DOHH2 (cell line): ENCODE measurements around the gene GMDS.

Experiments
- H3F3A ChIP-seq: fragments of 200-600 bp; sonication (generic), shearing (Covaris generic); 2 replicates; pipeline ENCODE4 v1.6.0; 2016; ENCODE audit warnings: antibody characterized with exemption, mild to moderate bottlenecking; ENCODE audit not compliant: control insufficient read depth, insufficient read depth
- H3K27ac ChIP-seq: fragments of 200-600 bp; sonication (generic); 2 replicates; pipeline ENCODE4 v1.5.1; 2014; ENCODE audit warnings: low read depth, mild to moderate bottlenecking, low read length, moderate library complexity
- H3K27me3 ChIP-seq: fragments of 200-600 bp; sonication (generic); 2 replicates; pipeline ENCODE4 v1.6.1; 2014; ENCODE audit warnings: mild to moderate bottlenecking, low read length, mixed read lengths; ENCODE audit not compliant: control insufficient read depth
- H3K36me3 ChIP-seq: fragments of 200-600 bp; sonication (generic); 2 replicates; pipeline ENCODE4 v1.6.1; 2014; ENCODE audit warnings: mild to moderate bottlenecking, low read length, moderate library complexity, mixed read lengths; ENCODE audit not compliant: control insufficient read depth
- H3K4me1 ChIP-seq: fragments of 200-600 bp; sonication (generic); 2 replicates; pipeline ENCODE4 v1.6.1; 2014; ENCODE audit warnings: mild to moderate bottlenecking, low read length, mixed read lengths; ENCODE audit not compliant: control insufficient read depth
- H3K4me2 ChIP-seq: fragments of 200-600 bp; sonication (generic); 2 replicates; pipeline ENCODE4 v1.6.0; 2014; ENCODE audit warnings: mild to moderate bottlenecking, low read length, moderate library complexity
- H3K4me3 ChIP-seq: fragments of 200-600 bp; sonication (generic); 2 replicates; pipeline ENCODE4 v1.5.1; 2014; ENCODE audit warnings: mild to moderate bottlenecking, low read length, mixed read lengths
- H3K79me2 ChIP-seq: fragments of 200-600 bp; sonication (generic); 2 replicates; pipeline ENCODE4 v1.6.1; 2014; ENCODE audit warnings: mild to moderate bottlenecking, low read length, mixed read lengths; ENCODE audit not compliant: control insufficient read depth
- H3K9me2 ChIP-seq: fragments of 200-600 bp; sonication (generic); replicated peaks from 2 replicates; pipeline ENCODE4 v1.6.1; 2014; ENCODE audit warnings: mild to moderate bottlenecking, low read length, mixed read lengths; ENCODE audit not compliant: control insufficient read depth
- H3K9me3 ChIP-seq: fragments of 200-600 bp; sonication (generic); 2 replicates; pipeline ENCODE4 v1.6.1; 2014; ENCODE audit warnings: antibody characterized with exemption, low read length, mixed read lengths; ENCODE audit not compliant: control insufficient read depth, insufficient read depth
- H4K20me1 ChIP-seq: fragments of 200-600 bp; sonication (generic); 2 replicates; pipeline ENCODE4 v1.6.0; 2014; ENCODE audit warnings: low read depth, mild to moderate bottlenecking, antibody characterized with exemption, low read length, moderate library complexity; ENCODE audit not compliant: control insufficient read depth, insufficient read depth
- EZH2phosphoT487 ChIP-seq: fragments of 200-600 bp; sonication (generic); IDR thresholded peaks from 2 replicates; pipeline ENCODE4 v1.6.1; 2017; ENCODE audit warnings: borderline replicate concordance, mild to moderate bottlenecking, antibody characterized with exemption, low read length, moderate library complexity, mixed read lengths
- TF ChIP-seq, protein P1 (sequence below): fragments of 200-600 bp; sonication (generic); IDR thresholded peaks from one replicate; pipeline ENCODE4 v1.5.1; 2014; ENCODE audit warnings: antibody characterized with exemption, mild to moderate bottlenecking, low read depth, low read length; ENCODE audit not compliant: poor library complexity, severe bottlenecking

GMDS gene

DNA sequence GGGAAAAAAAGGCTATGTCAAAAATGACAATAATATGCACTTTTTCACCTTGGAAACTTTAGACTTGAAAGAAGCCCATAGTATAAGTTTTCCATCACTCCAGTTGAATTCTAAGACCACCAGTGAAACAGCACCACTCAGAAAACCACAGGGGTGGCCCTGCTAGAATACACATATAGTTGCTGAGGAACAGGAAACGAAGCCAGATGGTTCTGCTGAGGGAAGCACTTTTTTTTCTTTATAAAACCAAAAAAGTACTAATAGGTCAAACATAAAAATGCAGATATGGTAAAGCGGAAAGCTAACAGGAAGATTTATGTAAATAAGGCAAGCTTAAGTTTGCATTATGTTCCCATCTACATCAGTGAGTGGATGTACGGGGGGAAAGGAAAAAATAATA, 331.8 kb downstream of the GMDS start:
- H3K4me2 ChIP-seq = no peak overlapping the region
- no peak overlapping the region for H3K4me3 ChIP-seq
- H3K9me2 ChIP-seq = no peaks in the 10 kb centered on the region
- H3K9me3 ChIP-seq = no peaks in the 10 kb centered on the region
- no peaks in the 10 kb centered on the region for H4K20me1 ChIP-seq
- no peaks in the 10 kb centered on the region for H3K27me3 ChIP-seq
- TF ChIP-seq, protein P1, sequence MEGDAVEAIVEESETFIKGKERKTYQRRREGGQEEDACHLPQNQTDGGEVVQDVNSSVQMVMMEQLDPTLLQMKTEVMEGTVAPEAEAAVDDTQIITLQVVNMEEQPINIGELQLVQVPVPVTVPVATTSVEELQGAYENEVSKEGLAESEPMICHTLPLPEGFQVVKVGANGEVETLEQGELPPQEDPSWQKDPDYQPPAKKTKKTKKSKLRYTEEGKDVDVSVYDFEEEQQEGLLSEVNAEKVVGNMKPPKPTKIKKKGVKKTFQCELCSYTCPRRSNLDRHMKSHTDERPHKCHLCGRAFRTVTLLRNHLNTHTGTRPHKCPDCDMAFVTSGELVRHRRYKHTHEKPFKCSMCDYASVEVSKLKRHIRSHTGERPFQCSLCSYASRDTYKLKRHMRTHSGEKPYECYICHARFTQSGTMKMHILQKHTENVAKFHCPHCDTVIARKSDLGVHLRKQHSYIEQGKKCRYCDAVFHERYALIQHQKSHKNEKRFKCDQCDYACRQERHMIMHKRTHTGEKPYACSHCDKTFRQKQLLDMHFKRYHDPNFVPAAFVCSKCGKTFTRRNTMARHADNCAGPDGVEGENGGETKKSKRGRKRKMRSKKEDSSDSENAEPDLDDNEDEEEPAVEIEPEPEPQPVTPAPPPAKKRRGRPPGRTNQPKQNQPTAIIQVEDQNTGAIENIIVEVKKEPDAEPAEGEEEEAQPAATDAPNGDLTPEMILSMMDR = no peak
- TF ChIP-seq EZH2phosphoT487 = no peak
- no peak overlapping the region for H3K27ac ChIP-seq
- H3K4me1 ChIP-seq = peaks cover 7% of the 10 kb centered on the region
- no peaks in the 10 kb centered on the region for H3K36me3 ChIP-seq
- no peaks in the 10 kb centered on the region for H3F3A ChIP-seq
- no peaks in the 10 kb centered on the region for H3K79me2 ChIP-seq

DNA sequence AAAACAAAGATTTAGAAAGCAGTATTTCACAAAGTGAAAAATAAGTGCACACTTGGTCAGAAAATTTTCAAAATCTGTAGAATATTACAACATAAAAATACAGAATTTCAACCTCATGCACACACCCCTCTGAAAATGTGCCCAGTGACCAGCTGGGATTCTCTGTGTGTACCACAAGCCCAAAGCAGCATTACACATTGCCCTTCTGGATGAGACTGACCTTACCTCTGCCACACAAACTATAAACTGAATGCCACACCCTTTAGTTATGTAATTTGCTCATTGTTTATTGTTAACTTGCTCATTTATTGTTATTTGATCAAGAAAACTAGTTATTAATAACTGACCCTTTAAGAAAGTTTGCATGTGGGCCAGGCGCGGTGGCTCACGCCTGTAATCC, 332.7 kb downstream of the GMDS start:
- Histone ChIP-seq H3K27me3 (no peaks in the 10 kb centered on the region), H3K36me3 (no peaks in the 10 kb centered on the region)

DNA sequence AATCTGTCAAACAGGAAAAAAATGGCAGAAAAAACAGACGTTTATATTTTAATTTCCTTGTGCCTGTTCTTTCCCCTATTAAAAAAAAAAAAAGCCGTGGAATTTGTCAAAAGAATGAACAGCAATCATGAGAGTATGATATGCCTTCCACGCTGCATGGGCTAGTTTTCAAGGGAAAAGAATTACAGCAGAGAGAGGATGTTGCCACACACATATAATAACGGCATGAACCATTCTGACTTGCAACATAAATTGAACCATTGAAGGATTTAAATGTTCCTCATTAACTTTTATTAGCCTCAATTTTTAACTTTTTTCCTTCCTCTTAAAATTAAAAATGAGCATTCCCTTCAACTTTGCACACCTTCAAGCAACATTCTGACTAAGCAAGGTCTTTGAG, 333.9 kb downstream of the GMDS start:
- Histone ChIP-seq H3K4me1 (peaks cover 4% of the 10 kb centered on the region; the same call in 1 of the 2 replicates), H3K27me3 (no peaks in the 10 kb centered on the region), H3K36me3 (no peaks in the 10 kb centered on the region), H4K20me1 (no peaks in the 10 kb centered on the region), H3K27ac (no peak overlapping the region), H3K9me3 (no peaks in the 10 kb centered on the region), H3K4me2 (no peak overlapping the region), H3F3A (no peaks in the 10 kb centered on the region), H3K9me2 (no peaks in the 10 kb centered on the region), H3K4me3 (no peak overlapping the region), H3K79me2 (no peaks in the 10 kb centered on the region)
- TF ChIP-seq, protein P1 = no peak
- TF ChIP-seq EZH2phosphoT487 = no peak

More for the DNA sequence above, 332.7 kb downstream of the GMDS start:
- Histone ChIP-seq H3K9me3 (no peaks in the 10 kb centered on the region), H3K79me2 (no peaks in the 10 kb centered on the region), H3F3A (no peaks in the 10 kb centered on the region), H3K4me2 (no peak overlapping the region), H4K20me1 (no peaks in the 10 kb centered on the region), H3K4me3 (no peak overlapping the region), H3K27ac (no peak overlapping the region), H3K9me2 (no peaks in the 10 kb centered on the region), H3K4me1 (peaks cover 4% of the 10 kb centered on the region; the same call in 1 of the 2 replicates)
- TF ChIP-seq EZH2phosphoT487 = no peak
- TF ChIP-seq, protein P1 = no peak
